NCI-H774 (cell line): ENCODE results near the gene ABR.
"Not testable (repeated sequence)": the region's sequence is repeated elsewhere in the genome, so short reads cannot be mapped to it uniquely, and the experiment has no call there.

ENCODE experiments used
- DNase-seq: peaks from one replicate; lab custom pipeline; 2025; lab: John Stamatoyannopoulos, UW

Gene ABR

GRCh38 chr17:1095090-1095852 is 84.5 kb downstream of the ABR start:
- no peak for DNase-seq

GRCh38 chr17:1094591-1094990 is 85.2 kb downstream of the ABR start:
- no peak for DNase-seq

- DNase-seq = no peak
Measured at GRCh38 chr17:1091900-1092299, 87.9 kb downstream of the ABR start.

GRCh38 chr17:1091190-1091534 is 88.6 kb downstream of the ABR start:
- DNase-seq = no peak

- no peak for DNase-seq
Measured at GRCh38 chr17:1090465-1091189, 89.2 kb downstream of the ABR start.

GRCh38 chr17:1089915-1090314 is 89.9 kb downstream of the ABR start:
- DNase-seq = no peak

GRCh38 chr17:1087381-1088241 is 92.2 kb downstream of the ABR start:
- peak; percentile 67 for DNase-seq

- DNase-seq = peak; percentile 1
Measured at GRCh38 chr17:1083451-1084187, 96.2 kb downstream of the ABR start.

- no peak for DNase-seq
Measured at GRCh38 chr17:1082579-1082978, 97.2 kb downstream of the ABR start.

- DNase-seq = no peak
Measured at GRCh38 chr17:1078831-1079561, 100.8 kb downstream of the ABR start.

GRCh38 chr17:1077986-1078711 is 101.6 kb downstream of the ABR start:
- DNase-seq = no peak

- DNase-seq = no peak
Measured at GRCh38 chr17:1077581-1077985, 102.2 kb downstream of the ABR start.

- DNase-seq = no peak
Measured at GRCh38 chr17:1076982-1077302, 102.8 kb downstream of the ABR start.

GRCh38 chr17:1076299-1076981 is 103.3 kb downstream of the ABR start:
- no peak for DNase-seq

GRCh38 chr17:1074886-1075605 is 104.7 kb downstream of the ABR start:
- no peak for DNase-seq

GRCh38 chr17:1073963-1074625 is 105.7 kb downstream of the ABR start:
- not testable (repeated sequence) for DNase-seq

- DNase-seq = no peak
Measured at GRCh38 chr17:1073241-1073962, 106.4 kb downstream of the ABR start.

GRCh38 chr17:1072551-1072961 is 107.2 kb downstream of the ABR start:
- DNase-seq = no peak
